Hematopoietic multipotent progenitor cell treated with erythropoietin and hydrocortisone succinate and interleukin-3 and kit ligand, for 4 days (in vitro differentiated cells): ENCODE data around the gene SUGCT.
"Not testable (repeated sequence)": the region's sequence is repeated elsewhere in the genome, so short reads cannot be mapped to it uniquely, and the experiment has no call there.

Experiments
- DNase-seq: peaks from one replicate; pipeline ENCODE4 v3.0.0-alpha.2; 2015

Gene SUGCT

DNA sequence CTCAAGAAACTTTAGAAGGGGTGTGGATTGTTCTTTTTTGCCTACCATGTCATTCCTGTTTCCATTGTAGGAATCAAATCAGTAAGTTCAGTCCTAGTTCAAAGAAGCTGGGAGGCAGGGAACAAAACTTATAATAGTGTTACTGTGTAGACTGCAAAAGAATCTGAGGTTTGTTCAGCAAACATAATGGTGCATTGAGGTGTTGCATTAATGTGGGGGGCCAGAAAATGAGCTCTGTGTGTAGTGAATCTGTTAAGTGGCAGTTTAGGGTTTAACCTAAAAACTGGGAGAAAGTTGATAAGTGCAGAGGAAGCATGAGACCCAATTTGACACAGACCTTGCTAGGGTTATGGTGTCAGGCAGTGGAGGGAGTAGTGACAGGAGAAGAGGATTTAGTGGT, 197.7 kb downstream of the SUGCT start:
- no peak for DNase-seq

DNA sequence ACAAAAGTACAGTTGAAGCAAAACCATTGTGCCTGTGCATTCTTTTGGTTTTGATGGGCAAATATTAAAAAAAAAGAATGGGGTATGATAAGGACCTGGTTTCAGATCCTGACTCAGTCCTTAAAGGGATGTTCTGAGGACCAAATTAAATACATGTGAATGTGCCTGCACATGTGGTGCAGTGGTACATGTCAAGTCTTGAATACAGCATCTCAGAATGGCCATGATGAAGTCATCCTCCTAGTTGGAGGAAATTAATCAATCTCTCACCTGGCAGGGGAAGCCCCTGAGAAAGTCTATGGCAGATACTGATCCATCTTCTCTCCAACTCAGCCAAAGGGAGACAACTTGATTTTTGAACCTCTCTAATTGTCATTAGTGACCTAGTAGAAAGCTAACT, 207.0 kb downstream of the SUGCT start:
- no peak for DNase-seq

DNA sequence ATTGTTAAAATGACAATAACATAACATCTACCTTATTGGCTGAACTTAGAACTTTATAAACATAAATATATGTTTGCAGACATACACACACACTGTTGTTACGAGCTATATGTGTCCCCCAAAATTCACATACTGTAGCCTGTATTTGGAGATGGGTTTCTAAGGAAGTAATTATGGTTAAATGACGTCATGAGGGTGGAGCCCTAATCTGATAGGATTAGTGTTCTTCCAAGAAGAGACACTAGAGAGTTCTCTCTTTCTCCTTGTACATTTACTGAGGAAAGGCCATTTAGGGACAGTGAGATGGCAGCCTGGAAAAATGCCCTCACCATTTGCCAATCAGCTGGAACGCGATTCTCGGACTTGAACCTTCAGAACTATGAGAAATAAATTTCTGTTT, 211.7 kb downstream of the SUGCT start:
- no peak for DNase-seq

DNA sequence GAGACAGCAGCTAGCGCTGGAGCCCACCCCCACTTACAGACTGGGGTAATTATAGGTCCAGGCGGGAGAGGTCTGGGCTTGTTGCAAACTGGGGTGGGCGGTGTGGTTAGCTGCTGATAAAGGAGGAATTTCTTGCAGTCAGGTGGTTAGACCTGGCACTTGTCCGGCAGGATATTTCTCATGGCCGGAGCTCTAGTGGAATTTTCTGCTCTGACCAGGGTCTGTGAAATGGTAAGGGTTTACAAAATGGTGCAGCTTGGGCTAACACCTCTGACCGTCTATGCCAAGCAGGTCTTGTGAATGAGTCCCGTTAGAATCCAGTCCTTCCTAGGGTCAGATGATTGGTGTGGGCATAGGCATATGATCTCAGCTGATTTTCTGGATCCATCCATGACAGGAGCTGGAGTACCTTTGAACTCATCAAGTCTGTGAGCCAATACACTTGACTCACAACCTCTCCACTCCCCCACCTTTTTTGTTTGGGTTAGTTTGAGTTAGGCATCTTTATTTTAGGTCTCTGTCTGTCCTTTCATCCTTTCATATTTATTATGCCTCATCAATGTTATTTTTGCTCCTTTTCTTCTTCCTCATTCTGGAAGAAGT, 213.4 kb downstream of the SUGCT start:
- no peak for DNase-seq

DNA sequence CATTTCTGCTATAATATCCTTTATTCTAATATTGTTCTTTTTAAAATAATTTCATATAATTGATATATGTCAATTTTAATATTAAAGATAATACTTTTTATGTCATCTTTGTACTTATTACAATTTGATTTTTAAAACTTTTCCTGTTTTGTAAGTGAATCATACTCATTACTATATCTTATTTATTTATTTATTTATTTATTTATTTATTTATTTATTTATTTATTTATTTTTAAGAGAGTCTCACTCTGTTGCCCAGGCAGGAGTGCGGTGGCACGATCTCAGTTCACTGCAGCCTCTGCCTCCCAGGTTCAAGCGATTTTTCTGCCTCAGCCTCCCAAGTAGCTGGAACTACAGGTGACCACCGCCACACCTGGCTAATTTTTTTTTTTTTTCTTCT, 215.3 kb downstream of the SUGCT start:
- DNase-seq, result no peak

DNA sequence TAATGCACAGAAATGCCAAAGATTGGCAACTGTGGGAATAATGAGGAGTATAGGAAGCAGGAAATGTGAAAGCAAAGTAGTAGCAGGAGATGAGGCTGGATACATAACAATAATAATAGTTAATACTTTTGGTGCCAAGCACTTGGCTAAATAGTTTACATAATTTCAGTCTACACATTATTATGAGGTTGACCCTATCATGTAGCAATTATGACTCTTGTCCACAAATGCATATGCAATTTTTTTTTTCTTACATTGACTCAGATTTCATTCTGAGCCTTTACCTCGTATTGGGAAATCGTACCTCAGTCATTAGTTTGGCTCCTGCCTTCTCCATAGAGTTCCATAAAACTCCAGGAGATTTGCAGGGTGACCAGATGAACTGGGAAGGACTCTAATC, 219.9 kb downstream of the SUGCT start:
- DNase-seq, result no peak

DNA sequence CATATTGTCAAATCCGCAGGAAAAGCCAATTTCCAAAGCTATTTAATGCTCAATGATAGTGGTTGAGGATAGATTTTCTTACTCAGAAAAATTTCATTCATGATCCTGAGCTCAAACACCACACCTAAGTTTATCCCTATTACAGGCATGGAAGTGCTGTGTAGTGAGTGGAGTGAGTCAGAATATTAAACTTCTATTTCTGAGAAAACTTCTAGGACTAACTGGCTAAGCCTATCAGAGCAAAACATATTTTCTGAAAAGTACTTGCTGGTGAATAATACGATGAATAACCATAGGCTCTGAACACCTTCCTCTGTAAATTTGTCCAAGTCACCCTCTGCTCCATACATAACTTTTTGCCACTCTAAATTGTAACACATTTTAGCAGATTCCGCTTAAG, 221.5 kb downstream of the SUGCT start:
- DNase-seq, result no peak

DNA sequence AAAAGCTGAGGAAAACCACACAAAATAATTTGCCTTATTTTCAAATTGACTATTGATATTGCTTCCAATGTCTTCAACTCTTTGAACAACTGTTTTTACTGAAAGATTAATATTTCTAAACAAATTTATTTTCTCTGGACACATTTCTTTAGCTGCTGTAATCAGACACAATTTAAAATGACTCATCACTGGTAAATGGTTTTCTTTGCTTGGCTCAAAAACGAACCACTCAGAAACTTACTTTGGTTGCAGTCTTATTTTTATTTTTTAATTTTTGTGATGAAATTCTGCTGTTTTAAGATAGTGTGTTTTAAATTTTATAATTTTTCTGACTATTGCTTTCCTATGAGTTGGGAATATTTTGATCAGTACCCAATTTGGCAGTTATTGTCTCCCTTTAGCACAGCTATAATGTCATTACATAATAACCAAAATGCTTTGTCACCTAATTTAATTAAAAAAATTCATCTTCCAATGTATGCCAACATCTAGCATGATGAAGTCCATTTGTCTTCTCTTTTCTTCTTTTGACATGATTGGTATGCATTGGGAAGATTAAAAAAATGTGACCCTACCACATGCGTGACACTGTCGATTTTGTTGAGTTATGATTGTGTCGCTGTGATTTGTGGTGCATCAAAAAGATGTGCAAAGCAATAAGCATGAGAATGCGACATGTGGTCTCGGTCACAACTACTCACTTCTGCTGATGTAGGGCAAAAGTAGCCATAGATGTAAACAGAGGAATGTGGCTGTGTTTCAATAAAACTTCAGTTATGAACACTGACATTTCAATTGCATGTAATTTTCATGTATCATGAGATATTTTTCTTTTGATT, 222.3 kb downstream of the SUGCT start:
- DNase-seq, result no peak

DNA sequence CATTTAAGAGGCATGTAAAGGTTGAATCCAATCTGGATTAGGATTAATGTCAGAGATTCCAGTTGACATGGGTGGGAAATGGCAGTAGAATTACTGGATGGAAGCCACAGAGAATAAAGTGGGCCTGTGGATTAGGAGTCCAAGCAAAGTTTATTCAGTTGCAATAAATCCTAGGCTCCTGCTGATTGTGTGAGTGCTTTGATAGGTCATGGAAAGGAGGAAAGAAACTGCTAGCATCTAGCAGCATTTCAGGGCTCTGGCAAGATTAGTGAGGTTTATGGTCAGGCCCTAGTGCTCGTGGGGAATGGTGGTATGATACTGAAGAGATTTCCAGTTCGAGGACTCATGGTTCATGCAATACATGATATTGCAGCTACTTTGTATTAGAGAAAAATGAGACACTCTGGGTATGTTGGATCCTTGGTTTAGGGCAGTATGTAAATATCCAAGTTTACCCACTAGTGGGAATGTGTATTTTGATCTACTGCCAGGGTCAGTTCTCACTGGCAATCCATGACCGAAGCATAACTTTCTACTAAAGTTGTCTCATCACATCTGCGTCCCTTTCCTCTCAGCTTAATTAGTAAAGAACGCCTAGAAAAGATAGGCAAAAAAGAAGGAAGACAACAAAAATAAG, 235.0 kb downstream of the SUGCT start:
- DNase-seq, result no peak

DNA sequence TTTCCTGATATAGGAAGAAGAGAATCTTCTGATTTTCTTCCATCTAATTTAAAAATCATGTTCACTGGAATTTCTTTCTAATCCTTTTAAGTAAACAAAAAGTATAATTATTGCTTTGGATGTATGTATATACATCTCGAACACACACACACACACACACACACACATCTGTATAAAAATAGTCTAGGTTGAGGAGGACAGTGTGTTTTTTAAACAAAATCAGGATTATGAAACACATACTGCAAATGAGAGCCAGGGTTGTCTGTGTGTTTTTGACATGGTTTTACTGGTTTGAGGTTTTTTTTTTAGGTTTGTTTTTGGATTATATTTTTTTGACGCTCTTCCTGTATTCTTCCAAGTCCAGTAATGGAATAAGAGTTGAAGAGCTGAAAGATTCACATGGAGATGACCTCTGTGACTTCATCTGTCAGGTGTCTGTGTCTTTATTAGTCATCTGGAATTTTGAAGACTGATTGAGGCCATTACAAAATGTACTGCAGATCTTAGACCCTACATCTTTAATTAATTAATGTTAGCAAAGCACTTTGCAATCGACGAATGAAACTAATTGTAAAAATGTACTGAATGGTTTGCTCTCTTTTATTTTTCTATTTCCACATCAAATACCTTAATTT, 237.1 kb downstream of the SUGCT start:
- no peak for DNase-seq

DNA sequence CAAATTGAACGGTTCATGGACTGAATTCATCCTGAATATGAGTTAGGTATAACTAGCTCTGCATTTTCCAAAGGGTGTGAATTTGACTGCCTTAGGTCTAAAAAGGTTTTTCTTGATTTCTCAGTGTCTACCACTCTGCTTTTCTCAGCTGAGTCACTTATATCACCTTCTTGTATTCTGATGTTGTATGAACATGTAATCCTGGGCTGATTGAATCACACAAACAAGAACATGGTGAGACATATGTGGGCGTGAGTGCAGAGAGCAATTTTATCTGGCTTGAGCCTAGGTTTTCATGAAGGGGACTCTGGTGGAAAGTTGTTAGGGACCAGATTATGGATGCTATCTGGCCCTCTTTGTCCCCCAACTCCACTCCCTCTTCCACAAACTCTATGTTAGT, 239.8 kb downstream of the SUGCT start:
- DNase-seq, result no peak

DNA sequence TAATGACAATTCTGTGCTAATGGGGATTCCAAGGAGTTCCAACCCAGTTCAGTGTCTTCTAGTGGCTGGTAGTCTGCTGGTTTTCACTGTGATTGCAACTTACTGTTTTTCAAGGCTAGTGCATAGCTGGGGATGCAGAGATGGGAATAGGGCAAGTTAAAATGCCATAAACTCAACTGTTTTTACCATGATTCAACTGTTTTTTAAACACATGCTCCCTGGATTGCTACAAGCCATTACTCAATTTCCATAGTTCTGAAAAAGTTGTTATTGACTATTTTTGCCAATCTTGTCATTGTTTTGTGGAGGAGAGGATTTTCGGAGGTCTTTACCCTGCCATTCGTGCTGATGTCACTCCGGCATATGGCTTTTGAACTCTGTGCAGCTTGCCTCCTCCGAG, 245.3 kb downstream of the SUGCT start:
- no peak for DNase-seq

DNA sequence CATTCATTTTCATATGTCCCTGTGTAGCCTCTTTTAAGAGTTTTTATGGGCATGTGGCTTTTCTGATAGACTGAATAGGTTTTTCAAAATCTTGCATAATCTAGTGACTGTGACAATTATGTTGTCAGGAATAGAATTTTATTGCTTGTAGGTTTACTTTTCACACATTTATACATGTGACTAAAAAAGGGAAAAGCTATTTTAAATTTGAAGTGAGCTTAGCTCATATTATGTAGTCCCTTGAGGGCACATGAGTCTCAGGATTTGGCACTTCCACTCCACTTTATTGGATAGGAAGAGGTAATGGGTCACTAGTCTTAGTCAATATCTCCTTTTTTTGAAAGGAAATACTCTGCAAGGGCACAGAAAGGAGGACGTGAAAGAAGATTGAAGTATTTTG, 247.3 kb downstream of the SUGCT start:
- DNase-seq, result no peak

DNA sequence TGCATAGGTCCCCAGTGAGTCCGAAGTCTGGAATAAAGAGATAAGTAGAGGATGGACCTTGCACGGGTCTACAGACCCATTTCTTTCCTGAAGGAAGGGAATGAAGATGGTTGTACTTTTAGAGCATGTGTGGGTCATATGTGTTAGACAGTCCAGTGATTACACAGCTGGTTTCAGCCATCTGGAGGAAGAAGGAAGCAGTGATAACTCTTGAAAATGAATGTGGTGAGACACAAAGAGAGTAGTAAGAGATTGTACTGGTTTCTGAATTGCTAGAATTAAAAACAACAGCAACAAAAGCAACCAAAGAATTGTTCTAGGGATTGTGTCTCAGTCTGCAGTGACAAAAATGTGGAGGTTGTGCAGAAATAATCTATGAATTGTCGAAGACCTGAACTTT, 258.9 kb downstream of the SUGCT start:
- DNase-seq, result peak; percentile 24

DNA sequence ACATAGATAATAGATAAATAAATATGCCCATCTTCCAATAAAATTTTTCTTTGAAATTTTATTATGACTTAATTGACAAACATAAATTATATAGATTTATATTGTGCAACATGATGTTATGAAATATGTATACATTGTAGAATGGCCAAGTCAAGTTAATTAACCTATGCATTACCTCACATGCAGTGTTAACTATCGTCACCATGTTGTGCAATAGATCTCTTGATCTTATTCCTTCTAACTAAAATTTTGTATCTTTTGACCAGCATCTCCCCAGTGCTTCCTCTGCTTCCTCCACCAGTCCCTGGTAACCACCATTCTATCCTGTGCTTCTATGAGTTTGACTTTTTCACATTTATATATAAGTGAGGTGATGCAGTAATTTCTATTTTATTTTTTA, 259.6 kb downstream of the SUGCT start:
- DNase-seq, result peak; percentile 60

DNA sequence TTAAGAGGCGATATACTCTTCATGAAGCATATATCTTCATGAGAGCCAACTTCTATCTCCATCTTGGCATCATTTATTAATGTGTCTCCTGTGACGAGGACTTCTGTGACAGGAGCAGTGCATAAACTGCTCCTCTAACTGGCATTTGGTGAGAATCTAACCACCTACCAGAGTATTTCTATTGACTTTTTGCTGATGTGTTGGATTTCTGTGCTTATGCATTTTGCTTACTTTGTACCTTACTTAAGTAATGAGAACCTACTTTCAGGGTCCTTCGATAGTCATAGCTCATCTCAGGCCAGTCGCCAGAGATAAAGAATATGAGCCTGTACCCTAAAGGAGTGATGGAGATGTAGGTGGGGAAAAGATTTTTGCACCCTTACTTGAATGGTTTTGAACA, 265.7 kb downstream of the SUGCT start:
- DNase-seq, result no peak

DNA sequence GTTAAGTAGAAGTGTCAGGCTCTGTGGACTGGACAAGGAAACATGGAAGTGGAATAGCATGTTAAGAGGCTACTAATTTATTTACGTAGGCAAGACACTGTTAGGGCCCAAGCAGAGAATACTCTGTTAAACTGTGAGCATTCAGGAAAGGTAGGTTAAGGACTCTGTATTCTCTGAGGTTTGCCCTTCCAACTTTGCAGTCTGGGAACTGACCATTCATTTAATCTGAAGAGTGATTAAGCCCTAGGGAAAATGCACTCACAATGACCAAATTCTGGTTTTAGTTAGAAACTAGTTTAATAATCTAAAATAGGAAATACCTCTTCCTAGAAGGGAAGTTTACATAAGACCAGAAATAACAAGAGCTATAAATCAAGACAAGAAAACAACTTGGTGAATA, 266.6 kb downstream of the SUGCT start:
- DNase-seq, result no peak

DNA sequence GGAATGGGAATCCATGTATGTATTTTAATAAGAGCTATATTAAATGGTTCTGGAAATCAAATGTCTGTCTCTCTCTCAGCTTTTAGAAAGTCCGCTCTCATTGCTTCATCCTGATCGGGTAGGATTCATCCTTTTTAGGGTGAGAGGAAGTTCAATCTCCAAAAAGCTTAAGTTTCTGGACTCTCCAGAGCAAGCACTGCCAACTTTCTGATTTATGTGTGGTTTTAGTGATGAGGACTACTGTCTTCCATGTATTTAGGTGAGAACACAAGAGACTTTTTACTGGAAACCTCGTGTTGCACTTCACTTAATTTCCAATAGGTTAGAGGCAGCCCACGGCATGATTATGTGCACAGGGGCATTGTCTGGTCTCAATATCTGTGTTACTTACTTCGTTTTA, 267.9 kb downstream of the SUGCT start:
- no peak for DNase-seq

DNA sequence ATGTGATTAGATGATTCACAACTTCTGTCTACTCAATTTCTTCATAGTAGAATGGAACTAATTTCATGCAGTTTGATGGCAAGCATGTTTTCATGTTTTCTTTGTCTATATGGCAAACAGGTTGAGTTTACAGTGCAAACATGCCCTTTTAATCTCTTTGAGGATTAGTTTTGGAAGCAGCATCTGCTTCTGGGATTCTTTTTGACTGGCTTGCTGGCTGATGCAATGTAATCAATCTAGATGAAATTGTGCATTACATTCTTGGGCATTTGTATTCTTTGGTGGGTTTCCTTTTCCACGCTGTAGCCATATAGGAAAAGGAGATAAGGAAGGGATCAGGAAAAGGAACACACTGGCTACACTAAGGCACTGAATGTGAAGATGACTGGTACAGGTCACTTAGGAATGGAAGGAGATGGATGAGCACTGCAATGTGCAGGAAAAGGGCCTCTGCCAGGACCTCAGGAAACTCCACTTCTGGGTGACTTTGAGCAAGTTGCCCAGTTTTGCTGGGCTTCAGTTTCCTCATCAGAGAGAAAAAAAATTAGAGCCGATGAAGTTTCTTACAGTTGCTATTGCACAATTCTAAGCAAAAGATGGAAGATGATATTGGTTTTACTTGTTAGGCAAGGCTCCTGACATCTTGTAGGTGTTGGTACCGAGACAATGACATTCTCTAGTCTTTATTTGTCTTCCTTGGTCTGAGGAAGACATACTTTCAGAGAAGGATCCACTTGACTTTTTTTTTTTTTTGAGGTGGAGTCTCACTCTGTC, 269.1 kb downstream of the SUGCT start:
- DNase-seq, result peak; percentile 40

DNA sequence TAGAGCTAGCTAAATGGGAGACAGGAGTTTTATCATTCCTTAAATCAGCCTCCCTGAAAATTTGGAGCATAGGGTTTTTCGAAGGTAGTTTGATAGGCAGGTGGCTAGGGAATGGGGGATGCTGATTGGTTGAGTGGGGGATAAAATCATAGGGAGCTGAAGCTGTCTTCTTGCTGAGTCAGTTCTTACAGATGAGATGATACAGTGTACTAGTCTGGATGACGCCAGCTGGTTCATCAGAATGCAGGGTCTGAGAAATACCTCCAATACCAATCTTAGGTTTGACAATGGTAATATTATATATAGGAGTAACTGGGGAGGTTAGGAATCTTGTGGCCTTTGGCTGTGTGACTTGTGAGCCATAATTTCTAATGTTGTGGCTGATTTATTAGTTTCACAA, 271.2 kb downstream of the SUGCT start:
- DNase-seq, result no peak

DNA sequence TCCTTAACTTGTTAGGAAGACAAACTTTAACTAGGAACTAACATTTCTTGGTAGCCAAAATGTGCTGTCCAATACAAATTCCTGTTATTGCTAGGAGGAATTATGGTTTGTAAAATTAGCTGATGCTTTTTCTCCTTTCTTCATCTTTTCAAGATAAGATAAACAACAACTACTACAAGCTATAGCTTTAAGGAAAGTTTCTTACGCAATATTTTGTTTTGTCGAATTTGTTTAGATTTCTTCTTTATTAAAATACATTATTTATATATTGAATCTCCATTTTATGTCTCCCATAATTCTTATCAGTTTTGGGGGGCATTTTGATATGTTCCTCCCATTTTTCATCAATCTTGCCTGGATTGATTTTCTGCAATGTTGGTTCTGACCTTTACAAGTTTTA, 277.5 kb downstream of the SUGCT start:
- no peak for DNase-seq

DNA sequence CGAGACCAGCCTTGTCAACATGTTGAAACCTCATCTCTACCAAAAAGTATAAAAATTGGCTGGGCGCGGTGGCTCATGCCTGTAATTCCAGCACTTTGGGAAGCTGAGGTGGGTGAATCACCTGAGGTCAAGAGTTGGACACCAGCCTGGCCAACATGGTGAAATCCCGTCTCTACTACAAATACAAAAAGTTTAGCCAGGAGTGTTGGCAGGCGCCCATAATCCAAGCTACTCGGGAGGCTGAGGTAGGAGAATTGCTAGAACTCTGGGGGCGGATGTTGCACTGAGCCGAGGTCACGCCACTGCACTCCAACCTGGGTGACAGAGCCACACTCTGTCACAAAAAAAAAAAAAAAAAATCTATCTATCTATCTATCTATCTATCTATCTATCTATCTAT, 279.9 kb downstream of the SUGCT start:
- not testable (repeated sequence) for DNase-seq

DNA sequence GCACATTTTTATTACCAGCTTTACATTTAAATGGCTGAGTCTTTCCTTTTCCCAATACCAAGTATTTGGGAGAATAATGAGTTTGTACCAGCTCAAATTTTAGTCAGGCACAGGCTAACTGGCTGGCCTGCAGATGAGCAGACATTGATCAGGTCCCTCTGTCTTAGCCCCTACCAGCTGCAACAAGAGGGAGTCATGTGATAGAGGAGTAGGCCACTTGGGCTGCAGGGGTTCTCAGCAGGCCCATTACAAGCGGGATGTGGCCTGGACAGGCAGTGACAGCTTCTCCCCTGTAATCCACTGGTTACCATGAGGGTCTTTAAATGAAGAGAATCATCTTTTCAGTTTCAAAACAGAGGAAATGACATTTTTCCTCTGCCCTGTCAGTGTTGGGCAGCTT, 283.6 kb downstream of the SUGCT start:
- no peak for DNase-seq
